Stomach (tissue), 9 donors: ENCODE measurements around the gene KATNB1. TPM values are rescaled to one million over a fixed set of nuclear protein-coding genes. Genes with fewer than 3 reads are reported as not detected.

ENCODE experiments used
- DNase-seq, 2 donors: peaks; one replicate each; pipeline versions ENCODE4 v3.0.0 to v3.0.0-alpha.2; 2013 to 2019
- H3K27ac ChIP-seq, 5 donors: fragments of 200-600 bp in 4 of 5; sonication (generic) in 4 of 5; one replicate each; pipeline ENCODE4 v1.5.1; 2013 to 2019; ENCODE audit warnings: mild to moderate bottlenecking in 1 of 5, moderate library complexity in 1 of 5
- H3K27me3 ChIP-seq, 3 donors: fragments of 200-600 bp; sonication (generic); one replicate each; pipeline ENCODE4 v1.5.1; 2017 to 2019; ENCODE audit warnings: mixed run types in 1 of 3
- H3K36me3 ChIP-seq, 4 donors: fragments of 200-600 bp; sonication (generic); 1 replicate in 3 of 4; 2 replicates in 1 of 4; pipeline ENCODE4 v1.5.1; 2016 to 2019
- H3K4me1 ChIP-seq, 4 donors: fragments of 200-600 bp; sonication (generic); one replicate each; pipeline ENCODE4 v1.5.1; 2016 to 2019
- H3K4me3 ChIP-seq, 4 donors: fragments of 200-600 bp; sonication (generic) in 3 of 4; one replicate each; pipeline ENCODE4 v1.5.1; 2016 to 2019; ENCODE audit warnings: mild to moderate bottlenecking in 1 of 4
- H3K9me3 ChIP-seq, 4 donors: fragments of 200-600 bp; sonication (generic); one replicate each; pipeline ENCODE4 v1.5.1; 2016 to 2019
- CTCF ChIP-seq, 7 experiments: fragments of 450-650 bp in 4 of 7; fragments of 200-600 bp in 3 of 7; sonication (generic) in 3 of 7; IDR thresholded peaks; one replicate each; pipeline ENCODE4 v1.5.1; 2016 to 2019; ENCODE audit warnings: antibody characterized with exemption in 7 of 7, control low read depth in 2 of 7, mild to moderate bottlenecking in 1 of 7
- EP300 ChIP-seq: sonication (generic); formaldehyde crosslinking; IDR thresholded peaks from one replicate; pipeline ENCODE4 v1.6.1; 2017; ENCODE audit warnings: antibody characterized with exemption
- POLR2A ChIP-seq, 4 donors: fragments of 450-650 bp; IDR thresholded peaks; one replicate each; pipeline ENCODE4 v1.6.1; 2016; ENCODE audit warnings: antibody characterized with exemption in 4 of 4, control low read depth in 2 of 4, mild to moderate bottlenecking in 1 of 4, moderate library complexity in 1 of 4
- POLR2AphosphoS5 ChIP-seq, 3 donors: sonication (generic); formaldehyde crosslinking; IDR thresholded peaks; one replicate each; pipeline ENCODE4 v1.6.1; 2016; ENCODE audit warnings: antibody characterized with exemption in 3 of 3
- WGBS, 5 donors: extraction: QIAGEN DNeasy Blood & Tissue Kit in 3 of 5; methylation state at CpG; one replicate each; pipeline versions ENCODE4 v1.1.5 to v1.1.7; 2013 to 2018; 5-methylcytosine and 5-hydroxymethylcytosine counted together
- intact Hi-C: fragments of 100-400 bp; cut with DNase I; formaldehyde crosslinking; loops from one replicate; pipeline ENCODE4 v1.15.1; 2023; ENCODE audit warnings: low total_unique reads
- polyA plus RNA-seq, 3 donors: library from polyadenylated mRNA; stranded (reverse); fragments of 200-250 nt; gene quantifications; one replicate each; pipeline ENCODE4 v1.2.3, GENCODE V29; 2013
- total RNA-seq, 5 donors: library from RNA; depleted of rRNA; stranded (reverse); fragments of >200 nt; gene quantifications; one replicate each; pipeline versions ENCODE4 v1.1.0 to v1.2.3, GENCODE V29; 2014 to 2016
- donor health status: healthy with polysubstance abuse.
- donor health status: Bipolar disorder and iron deficiency.
- donor health status: healthy.

KATNB1 gene
- total and polyA plus RNA-seq, 8 donors = 6.7 to 58.5 (median 13.4) TPM

- TF ChIP-seq EP300 (no peak), POLR2AphosphoS5 (IDR thresholded peaks at IDR 0.05) (no peak), POLR2A (IDR thresholded peaks at IDR 0.05) (no peak), CTCF (IDR thresholded peaks at IDR 0.05) (no peak)
- DNase-seq = no peak
- Histone ChIP-seq H3K4me1 (peaks cover 11 to 23% (median 17%) of the 10 kb centered on the region in 4 donors), H3K9me3 (no peaks in the 10 kb centered on the region), H3K4me3 (no peak overlapping the region), H3K27me3 (no peaks in the 10 kb centered on the region), H3K27ac (no peak overlapping the region), H3K36me3 (no peaks in the 10 kb centered on the region)
- intact Hi-C loops = no loop called here
- 59 to 76% (median 73%) methylated on average over 2 of the region's 2 CpGs for WGBS, 5 donors
Observed at GRCh38 chr16:57732037-57732436, 3.5 kb upstream of the KATNB1 start.

GRCh38 chr16:57732714-57733113, 2.9 kb upstream of the KATNB1 start:
- Histone ChIP-seq H3K27me3 (no peaks in the 10 kb centered on the region), H3K4me1 (peaks cover 14 to 30% (median 21%) of the 10 kb centered on the region in 4 donors), H3K36me3 (no peaks in the 10 kb centered on the region), H3K4me3 (no peak overlapping the region), H3K27ac (no peak overlapping the region), H3K9me3 (no peaks in the 10 kb centered on the region)
- no peak for DNase-seq
- 64 to 81% (median 72%) methylated on average over 2 of the region's 2 CpGs for WGBS, 5 donors
- TF ChIP-seq EP300 (no peak), POLR2A (IDR thresholded peaks at IDR 0.05) (no peak), POLR2AphosphoS5 (IDR thresholded peaks at IDR 0.05) (no peak), CTCF (IDR thresholded peaks at IDR 0.05) (no peak)
- intact Hi-C loops = no loop called here

- TF ChIP-seq EP300 (no peak), POLR2AphosphoS5 (IDR thresholded peaks at IDR 0.05) (no peak), CTCF (IDR thresholded peaks at IDR 0.05) (no peak), POLR2A (IDR thresholded peaks at IDR 0.05) (no peak)
- Histone ChIP-seq H3K4me1 (peaks cover 14 to 38% (median 23%) of the 10 kb centered on the region in 4 donors), H3K4me3 (peak overlapping the region; percentile 72 to 97 (median 86)), H3K27ac (peak overlapping the region; percentile 82 to 93 (median 87)), H3K36me3 (peaks cover 0 to 11% (median 0%) of the 10 kb centered on the region in 4 donors), H3K9me3 (no peaks in the 10 kb centered on the region), H3K27me3 (no peaks in the 10 kb centered on the region)
- DNase-seq = no peak
- intact Hi-C loops = no loop called here
- WGBS, 5 donors = 45 to 51% (median 48%) methylated on average over 20 of the region's 20 CpGs
Observed at GRCh38 chr16:57734308-57734924, 1.2 kb upstream of the KATNB1 start.

GRCh38 chr16:57734925-57735754, 430 bp upstream of the KATNB1 start:
- Histone ChIP-seq H3K27ac (peak overlapping the region; percentile 82 to 93 (median 87)), H3K36me3 (peaks cover 0 to 18% (median under 1%) of the 10 kb centered on the region in 4 donors), H3K4me1 (peaks cover 14 to 40% (median 23%) of the 10 kb centered on the region in 4 donors), H3K27me3 (no peaks in the 10 kb centered on the region), H3K9me3 (no peaks in the 10 kb centered on the region), H3K4me3 (peak overlapping the region; percentile 77 to 97 (median 92))
- intact Hi-C loops = no loop called here
- peak; percentile 98 to 100 for DNase-seq
- WGBS, 5 donors = 0 to 1% (median 1%) methylated on average over 43 to 45 of the region's 45 CpGs
- no peak for TF ChIP-seq CTCF (IDR thresholded peaks at IDR 0.05)
- TF ChIP-seq POLR2AphosphoS5 (IDR thresholded peaks at IDR 0.05) = peak; percentile 32 to 76 (median 54)
